NOMO-1 treated with dmso at 0.1 percent for 144 hours (cell line): ENCODE data around the gene STXBP4.

Experiments
- DNase-seq: peaks from one replicate; lab custom pipeline; 2025; ENCODE audit not compliant: unreplicated experiment; lab: John Stamatoyannopoulos, UW

STXBP4 gene, protein sequence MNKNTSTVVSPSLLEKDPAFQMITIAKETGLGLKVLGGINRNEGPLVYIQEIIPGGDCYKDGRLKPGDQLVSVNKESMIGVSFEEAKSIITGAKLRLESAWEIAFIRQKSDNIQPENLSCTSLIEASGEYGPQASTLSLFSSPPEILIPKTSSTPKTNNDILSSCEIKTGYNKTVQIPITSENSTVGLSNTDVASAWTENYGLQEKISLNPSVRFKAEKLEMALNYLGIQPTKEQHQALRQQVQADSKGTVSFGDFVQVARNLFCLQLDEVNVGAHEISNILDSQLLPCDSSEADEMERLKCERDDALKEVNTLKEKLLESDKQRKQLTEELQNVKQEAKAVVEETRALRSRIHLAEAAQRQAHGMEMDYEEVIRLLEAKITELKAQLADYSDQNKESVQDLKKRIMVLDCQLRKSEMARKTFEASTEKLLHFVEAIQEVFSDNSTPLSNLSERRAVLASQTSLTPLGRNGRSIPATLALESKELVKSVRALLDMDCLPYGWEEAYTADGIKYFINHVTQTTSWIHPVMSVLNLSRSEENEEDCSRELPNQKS

DNA sequence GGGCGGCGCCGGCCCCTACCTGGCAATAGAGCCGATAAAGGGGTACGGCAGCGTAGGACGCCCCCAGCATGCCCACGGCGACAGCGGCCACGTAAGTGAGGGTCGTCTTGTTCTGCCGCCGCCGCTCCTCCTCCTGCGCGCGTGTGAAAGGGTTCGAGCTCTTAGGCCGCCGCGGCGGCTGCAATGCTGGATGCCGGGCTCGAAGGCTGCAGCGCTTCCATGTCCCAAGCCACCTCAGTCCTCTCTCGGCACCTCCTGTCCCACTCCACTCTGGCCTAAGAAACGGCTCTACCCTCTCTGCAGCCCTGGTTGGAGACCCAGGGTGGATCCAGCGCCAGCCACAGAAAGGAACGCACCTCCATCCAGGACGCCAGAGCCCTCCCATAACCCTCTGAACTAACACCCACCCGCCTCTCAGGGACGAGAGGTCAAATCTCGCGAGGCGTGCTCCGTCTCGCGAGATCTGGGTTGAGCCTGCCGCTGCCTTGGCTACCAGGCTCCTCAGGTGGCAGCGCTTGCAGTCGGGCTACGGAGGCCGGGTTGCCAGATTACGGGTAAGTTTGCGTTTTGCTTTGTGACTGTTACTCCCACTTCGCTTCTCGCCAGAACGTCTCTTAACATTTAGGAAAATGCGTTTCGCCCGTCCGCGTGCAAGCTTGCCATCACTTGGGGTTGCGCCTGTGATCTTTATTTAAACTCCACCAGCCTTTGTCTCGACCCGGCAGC lies at the start of gene STXBP4, which contains the start of gene COX11:
Gene STXBP4, plus strand, starts transcription at position 504 of the 726 bp plus-strand sequence. CDS start 17,455 bp downstream, outside the sequence.
Gene COX11, minus strand, starts transcription at position 393 of the 726 bp plus-strand sequence. Its CDS starts 8 bp downstream, at position 385.
- peak; percentile 92 for DNase-seq

DNA sequence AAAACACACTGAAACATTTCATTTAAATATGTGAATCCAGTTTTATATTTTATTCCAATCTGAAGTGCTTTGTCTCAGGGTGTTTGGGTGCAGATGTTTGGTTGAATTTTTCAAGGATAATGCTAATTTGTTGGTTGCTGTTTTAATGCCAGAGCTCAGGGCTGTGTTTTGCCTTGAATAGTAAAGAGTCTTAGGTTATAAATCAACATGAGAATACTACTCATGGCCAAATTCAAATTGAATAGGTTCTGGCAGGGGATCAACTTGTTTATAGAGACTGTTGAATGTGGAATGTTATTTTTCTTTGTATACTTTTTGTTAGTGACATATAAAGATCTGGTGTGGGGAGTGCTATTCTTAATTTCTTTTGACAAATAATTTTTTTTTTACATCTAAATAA lies 49.1 kb upstream of the STXBP4 start:
- no peak for DNase-seq

DNA sequence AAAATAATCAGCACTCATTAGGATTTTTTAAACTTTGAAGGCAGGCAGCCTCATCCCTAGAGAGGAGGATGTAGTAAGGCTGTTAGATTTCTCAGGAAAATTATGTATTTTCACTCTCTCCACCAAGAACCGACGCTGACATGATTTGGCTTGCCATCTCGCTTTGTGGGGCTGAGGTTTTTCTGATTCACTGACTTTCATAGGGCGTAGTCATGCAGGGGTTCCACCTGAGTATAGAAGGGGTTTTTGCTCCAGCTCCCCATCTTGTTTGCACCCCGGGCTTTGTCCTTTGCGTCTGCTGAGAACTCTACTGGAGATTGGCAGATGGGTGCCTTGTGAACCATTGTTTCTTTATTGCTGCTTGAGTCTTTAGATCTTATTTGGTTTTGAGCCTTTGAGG lies 47.7 kb upstream of the STXBP4 start:
- no peak for DNase-seq

DNA sequence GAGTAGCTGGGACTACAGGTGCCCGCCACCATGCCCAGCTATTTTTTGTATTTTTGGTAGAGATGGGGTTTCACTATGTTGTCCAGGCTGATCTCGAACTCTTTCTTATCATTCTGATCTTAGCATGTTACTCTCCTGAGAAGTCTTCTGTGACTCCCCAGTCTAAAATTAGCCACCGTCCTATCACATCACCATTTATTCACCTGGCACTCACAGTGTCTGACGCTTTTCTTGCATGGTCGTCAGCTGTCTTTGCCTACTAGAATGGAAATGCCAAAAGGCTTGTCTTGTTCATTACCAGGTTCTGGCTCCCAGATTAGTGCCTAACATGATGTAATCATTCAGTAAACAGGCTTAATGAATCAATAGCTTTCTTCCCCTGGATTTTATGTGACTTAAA lies 44.2 kb upstream of the STXBP4 start:
- no peak for DNase-seq

DNA sequence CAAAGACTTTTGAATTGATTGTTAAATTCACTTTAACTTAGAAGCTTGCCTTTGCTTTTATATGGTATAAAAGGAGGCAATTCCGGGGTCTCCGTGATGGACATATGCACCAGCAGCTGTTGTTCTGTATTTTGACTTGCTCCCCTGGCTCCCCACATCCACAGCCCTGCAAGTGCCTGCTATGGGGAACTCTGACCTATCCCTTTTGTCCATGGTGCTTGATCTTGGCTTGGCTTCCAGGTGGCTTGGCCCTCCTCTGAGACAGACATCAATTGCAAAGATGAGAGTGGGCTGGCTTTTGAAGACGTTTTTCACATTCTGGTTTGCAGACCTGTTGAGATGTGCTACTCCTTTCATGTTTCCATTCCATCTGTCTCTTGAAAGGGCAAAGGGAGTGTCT lies 41.0 kb upstream of the STXBP4 start:
- DNase-seq, result no peak

DNA sequence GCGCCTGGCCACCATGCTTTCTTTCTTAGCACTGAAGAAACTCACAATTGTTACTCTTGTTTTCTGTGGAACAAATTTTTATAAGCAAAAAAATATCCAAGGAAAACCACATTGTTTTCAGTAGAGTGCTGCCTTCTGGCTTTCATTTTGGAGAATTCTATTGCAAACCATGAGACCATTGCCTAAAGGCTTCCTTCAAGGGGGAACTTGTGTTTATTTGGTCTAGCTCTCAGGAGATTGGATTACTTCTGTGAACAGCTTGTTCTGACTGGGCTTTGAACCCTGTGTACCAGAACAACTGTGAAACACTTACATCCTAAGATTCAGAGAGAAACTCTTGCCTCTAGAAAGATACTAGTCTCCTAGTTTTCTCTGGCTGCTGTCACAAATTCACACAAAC lies 35.9 kb upstream of the STXBP4 start:
- no peak for DNase-seq

DNA sequence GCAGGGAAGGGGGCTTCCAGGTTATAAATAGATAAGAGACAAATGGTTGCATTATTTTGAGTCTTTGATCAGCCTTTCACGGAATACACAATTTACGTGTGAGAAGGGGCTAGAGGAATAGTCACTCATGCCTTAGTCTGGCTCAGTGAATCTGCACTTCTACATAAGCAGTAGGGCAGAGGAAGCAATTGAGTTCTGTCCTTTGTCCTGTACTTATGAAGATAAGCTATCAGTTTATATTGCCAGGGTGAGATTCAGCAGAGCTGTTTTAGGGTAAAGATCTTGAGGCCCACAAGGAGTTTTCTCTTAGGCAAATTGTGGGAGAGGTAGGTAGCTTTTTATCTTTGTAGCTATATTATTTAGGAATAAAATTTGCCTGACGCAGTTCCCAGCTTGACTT lies 34.6 kb upstream of the STXBP4 start:
- DNase-seq, result no peak

DNA sequence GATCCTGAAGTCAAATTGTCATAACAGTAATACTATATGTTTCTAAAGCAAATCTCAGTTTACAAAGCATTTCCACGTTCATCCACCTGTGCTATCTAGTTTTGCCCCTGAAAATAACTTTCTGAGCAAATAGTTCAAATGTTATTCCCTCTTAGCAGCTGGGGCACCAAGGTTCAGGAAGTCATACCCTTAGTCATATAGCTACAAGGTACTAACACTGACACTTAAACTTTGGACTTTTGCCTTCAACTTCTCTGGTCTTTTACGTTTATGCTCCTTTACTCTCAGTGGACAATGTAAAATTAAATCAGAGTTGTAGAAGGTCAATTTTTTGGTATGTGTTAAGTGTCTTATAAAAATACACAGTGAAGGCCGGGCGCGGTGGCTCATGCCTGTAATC lies 33.1 kb upstream of the STXBP4 start:
- DNase-seq, result no peak

DNA sequence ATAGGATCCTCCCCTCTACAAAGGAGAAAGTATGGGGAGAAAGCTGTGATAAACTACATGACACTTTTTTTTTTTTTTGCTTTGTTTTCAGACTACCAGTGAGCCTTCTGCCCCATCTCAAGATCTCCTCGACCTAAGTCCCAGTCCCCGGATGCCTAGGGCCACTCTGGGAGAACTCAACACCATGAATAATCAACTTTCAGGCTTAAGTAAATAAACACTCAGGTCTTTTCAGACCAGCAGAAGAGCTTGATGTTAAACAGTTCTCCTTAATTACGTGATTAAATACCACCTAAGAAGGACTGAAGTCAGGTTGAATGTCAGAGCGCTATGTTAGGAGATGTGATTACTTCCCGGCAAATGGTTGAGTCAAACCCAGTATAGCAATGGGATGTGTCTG lies 31.5 kb upstream of the STXBP4 start:
- no peak for DNase-seq

DNA sequence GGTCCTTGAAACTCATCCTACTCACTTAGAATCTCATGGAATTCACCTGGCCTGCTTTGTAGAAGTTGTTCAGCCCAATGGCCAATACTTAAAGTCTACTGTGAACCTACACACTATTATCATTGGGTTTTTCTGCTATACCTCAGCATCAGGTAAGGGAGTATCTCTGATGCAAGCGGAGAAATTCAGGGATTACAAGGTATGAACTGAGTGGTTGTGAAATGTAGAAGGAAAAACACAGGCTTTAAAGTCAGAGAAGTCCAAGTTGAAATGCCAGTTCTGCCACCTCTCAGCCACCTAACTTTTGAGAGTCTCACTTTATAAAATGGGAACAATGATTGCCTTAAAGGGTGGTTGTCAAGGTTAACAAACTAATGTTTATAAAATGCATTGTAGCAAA lies 31.1 kb upstream of the STXBP4 start:
- no peak for DNase-seq

DNA sequence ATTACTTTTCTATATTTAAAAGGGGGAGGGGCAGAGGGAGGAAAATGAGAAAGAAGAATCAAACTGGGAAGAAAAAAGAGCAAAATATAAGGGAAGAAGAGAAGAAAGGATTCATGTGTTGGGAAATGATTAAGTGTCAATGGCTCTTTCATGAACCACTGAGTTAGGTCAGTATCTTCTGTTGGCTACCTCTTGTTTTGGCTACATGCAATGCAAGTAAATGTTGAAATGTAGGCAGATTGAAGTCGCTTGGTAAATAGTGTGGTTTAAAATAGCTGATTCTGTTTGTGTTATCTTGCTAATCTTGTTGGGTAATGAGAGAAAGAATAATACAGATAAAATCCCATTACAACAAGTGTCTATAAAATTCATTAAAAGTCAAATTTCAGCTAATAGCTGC lies 27.3 kb upstream of the STXBP4 start:
- DNase-seq, result no peak

DNA sequence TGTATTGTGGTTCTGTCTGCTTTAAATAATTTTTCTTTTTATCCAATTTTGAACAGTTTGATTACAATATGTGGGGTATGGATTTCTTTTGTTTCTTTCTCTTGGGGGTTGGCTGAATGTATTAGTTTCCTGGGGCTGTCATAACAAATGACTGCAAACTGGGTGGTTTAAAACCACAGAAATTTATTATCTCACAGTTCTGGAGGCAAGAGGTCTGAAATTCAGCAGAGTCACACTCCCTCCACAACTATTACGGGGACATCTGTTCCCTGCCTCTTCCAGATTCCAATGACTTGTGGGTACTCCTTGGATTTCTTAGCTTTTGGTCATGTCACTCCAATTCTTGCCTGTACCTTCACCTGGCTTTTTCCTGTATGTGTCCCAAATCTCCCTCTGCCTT lies 23.8 kb upstream of the STXBP4 start:
- DNase-seq, result no peak

DNA sequence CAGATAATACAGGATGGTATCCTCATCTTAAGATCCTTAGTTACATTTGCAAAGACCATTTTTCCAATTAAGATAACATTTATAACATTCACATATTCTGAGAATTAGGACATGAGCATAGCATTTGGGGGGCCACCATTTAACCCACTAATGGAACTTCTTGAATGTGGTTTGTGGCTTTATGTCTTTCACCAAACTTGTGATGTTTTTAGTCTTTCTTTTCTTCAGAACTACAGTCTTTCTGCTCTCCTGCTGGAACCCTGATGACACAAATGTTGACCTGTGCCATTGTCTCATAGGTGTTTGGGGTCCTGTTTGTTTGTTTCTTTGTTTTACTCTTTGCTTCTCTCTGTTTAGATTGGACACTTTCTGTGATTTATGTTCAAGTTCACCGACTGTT lies 23.3 kb upstream of the STXBP4 start:
- no peak for DNase-seq

DNA sequence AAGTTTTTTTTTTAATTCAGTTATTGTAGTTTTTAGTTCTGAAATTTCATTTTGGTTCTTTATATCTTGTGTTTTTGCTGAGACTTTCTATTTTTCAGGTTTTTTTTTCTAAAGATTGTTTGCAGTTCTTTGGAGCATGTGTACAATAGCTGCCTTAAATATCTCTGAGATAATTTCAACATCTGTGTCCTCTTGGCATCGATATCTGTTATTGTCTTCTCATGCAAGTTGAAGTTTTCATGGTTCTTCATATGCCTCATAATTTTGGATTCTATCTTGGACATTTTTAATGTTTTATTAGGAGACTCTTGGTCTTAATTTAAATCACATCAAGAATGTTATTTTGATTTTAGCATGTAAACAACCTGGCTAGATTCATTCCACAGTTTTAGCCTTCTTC lies 22.9 kb upstream of the STXBP4 start:
- no peak for DNase-seq

DNA sequence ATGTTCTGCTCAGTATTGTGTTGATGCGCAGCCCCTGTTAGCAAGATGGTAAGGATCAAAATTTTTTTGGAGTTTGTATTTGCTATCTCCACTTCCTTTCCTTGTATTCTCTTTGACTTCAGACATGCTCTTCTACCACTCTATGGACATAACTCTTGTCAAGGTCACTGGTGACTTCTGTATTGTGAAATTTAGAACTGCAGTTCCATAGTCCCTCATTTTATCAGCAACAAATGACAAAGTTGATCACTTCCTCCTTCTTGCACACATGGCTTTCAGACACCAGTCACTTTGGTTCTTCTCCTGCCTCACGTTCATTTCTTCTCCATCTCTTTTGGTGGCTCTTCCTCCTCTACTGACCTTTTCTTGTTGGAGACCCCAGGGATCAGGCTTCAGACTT lies 21.2 kb upstream of the STXBP4 start:
- peak; percentile 37 for DNase-seq

DNA sequence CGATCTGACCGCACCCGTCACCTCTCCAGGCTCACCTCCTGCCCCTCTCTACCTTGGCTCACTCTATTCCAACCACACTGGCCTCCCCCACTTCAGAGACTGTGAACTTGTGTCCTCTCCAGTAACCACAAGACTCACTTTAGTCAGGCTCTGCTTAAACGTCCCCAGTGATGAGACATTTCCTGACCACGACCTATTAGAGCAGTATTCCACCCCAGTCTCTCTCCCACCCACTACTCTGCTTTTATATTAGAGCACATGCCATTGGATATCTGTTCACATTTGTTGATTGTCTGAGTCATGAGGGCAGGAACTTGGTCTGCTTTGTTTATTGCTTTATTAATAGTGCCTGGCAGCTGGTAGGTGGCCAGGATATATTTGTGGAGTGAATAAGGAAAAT lies 20.2 kb upstream of the STXBP4 start:
- DNase-seq, result no peak

DNA sequence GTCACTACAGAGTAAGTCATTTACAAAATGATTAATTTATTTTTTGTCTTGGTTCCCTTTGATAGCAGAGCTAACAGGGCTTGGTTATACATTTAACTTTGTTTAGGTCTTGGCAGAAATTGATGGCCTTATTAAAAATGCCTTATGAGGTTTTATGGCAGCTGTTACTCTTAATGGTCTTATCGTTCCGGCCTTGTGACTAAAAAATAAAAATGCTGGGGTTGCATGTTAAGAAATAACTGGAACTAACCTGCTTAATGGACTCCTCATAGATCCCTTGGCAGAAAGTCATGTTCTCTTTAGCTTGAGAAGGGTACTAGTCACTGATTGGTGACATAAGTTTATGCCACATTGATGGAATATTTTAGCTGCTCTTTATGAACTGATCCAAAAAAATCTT lies 18.4 kb upstream of the STXBP4 start:
- DNase-seq, result no peak

DNA sequence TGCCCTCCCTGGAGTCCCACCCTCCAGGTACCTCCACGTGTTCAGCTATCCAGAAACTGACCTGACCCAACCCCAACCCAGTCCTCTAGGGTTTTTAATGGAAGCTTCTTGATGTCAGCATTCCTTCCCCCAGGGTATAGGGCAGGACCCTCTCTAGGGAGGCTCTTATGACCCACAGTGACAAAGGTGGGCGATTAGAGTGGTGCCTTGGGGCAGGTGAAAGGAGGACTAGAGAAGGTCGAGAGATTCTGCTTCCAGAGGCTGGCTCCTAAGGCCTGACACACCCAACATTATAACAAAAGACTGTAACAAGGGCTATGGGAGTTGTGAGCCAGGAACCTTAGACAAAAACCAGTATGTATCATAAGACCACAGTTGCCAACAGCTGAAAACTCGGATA lies 17.3 kb upstream of the STXBP4 start:
- DNase-seq, result no peak

DNA sequence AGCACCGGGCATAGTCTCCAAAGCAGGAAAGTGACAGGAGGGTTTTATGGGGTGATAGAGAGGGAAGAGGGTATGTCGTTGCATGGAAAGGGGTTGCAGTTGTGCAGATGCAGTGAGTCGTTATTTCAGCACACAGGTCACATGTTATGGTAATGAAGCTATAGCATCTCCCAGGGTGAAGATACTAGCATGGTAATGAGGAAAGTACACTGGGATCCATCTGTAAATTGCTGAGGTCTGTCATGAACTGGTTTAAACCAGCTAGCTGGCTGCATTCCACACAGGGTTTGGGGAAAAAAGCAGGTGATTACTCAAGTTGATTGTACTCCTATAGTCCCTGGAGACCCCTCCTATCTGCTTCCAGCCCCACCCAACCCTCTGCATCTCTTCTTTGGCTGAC lies 11.8 kb upstream of the STXBP4 start:
- no peak for DNase-seq

DNA sequence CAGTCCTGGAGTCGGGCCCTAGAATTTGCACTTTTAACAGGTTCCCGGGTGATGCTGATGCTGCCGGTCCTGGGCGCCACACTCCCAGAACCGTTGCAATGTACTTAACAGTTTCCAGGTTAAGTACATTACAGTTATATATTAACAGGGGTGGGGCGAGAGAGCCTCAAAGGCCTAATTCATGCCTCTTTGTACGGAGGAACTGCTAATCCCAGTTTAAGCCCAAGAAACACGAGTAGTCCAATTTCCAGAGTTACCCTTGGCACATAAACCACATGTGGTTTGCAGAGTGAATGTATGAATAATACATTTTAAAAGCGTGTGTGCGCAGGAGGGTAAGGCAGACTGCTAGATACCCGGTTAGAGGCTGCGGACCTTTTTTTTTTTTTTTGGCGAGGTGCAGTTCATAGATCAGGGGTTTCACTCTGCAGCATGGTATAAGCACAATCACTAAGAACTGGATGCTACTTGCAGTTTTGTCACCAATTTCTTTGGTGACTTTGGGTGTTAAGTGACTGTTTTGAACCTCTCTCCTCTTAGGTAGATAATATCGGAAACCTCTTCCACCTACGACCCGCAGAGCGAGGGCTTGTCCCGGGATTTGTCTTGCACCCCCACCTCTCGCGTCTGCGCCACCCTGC lies 824 bp upstream of the STXBP4 start:
- DNase-seq, result no peak

DNA sequence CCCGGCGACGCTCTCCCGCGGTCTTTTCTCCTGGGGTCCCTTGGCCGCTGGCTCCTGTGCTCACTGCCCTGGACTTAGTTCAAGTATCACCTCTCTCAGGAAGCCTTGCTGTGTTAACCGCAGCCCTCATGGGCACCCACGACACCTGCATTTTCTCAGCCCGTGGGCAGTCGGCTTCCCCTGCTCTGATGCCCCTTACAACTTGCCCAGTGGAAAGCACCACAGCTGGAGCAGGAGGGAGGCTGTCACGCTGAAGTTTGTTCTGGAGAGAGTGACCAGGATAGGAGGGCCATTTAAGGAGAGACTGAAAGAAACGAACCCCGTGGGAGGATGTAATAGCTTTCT lies 395 bp downstream of the STXBP4 start:
- DNase-seq, result no peak
